ENCODE data around the gene SPECC1L.

DNA sequence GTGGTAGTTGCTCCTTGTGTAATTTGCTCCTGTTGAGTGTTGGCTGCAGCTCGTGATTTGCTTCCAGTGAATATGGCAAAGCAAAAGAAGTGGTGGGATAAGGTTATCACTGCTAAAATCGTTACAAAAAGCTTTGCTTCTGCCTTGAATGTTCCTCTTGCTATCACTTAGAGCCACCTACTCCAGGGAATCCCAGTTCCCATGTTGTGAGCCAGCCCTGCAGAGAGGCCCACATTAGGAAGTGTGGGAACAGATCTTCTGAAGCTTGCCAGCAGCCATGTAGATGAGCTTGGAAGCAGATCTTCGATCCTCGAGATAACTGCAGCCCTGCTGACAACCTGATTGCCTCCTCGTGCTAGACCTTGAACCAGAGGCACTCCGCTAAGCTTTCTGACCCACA, 71.0 kb downstream of the SPECC1L start:
- TF ChIP-seq EZH2phosphoT487 (IDR thresholded peaks at IDR 0.05; ENCODE audit: insufficient read depth, low read depth) (no peak), EZH2 (IDR thresholded peaks at IDR 0.05; ENCODE audit: insufficient read depth, poor library complexity, severe bottlenecking) (no peak)

Measured in GM23248 (cell line).